HEK293 (cell line): ENCODE data around the gene ARHGAP42.

Source experiments
- CTCF ChIA-PET: fragments of 350-600 bp; formaldehyde crosslinking; extraction: SDS; loops from one replicate; lab custom pipeline; 2021; ENCODE audit warnings: antibody characterized with exemption; lab: Yijun Ruan, JAX
- POLR2A ChIA-PET: fragments of 300-600 bp; formaldehyde crosslinking; extraction: SDS; loops from one replicate; lab custom pipeline; 2020; ENCODE audit warnings: antibody characterized with exemption, inconsistent platforms; lab: Yijun Ruan, JAX
- H3K27ac ChIP-seq: fragments of 200-500 bp; sonication (Bioruptor generic); 2 replicates; pipeline ENCODE4 v1.5.1; 2014; ENCODE audit warnings: low read depth, low read length, control low read depth, inconsistent platforms; ENCODE audit errors: extremely low read depth
- H3K36me3 ChIP-seq, 2 experiments: fragments of 200-500 bp in 1 of 2; sonication (Bioruptor generic) in 1 of 2; 1 replicate in 1 of 2; 2 replicates in 1 of 2; pipeline ENCODE4 v1.5.1; 2014 to 2017; ENCODE audit warnings: inconsistent platforms in 2 of 2, low read length in 2 of 2; ENCODE audit not compliant: control insufficient read depth in 2 of 2, insufficient read depth in 1 of 2
- H3K4me1 ChIP-seq: fragments of 200-500 bp; sonication (Bioruptor generic); 2 replicates; pipeline ENCODE4 v1.5.1; 2014; ENCODE audit warnings: mild to moderate bottlenecking, low read length, inconsistent platforms; ENCODE audit not compliant: control insufficient read depth, insufficient read depth
- H3K4me3 ChIP-seq: 2 replicates; pipeline ENCODE4 v1.5.1; 2011; ENCODE audit warnings: low read depth, mild to moderate bottlenecking, control low read depth, low read length, moderate library complexity
- H3K9me3 ChIP-seq: fragments of 200-500 bp; sonication (Bioruptor generic); 2 replicates; pipeline ENCODE4 v1.5.1; 2014; ENCODE audit warnings: low read depth, low read length, inconsistent platforms; ENCODE audit not compliant: control insufficient read depth, insufficient read depth
- ATF2 ChIP-seq: fragments of 450-650 bp; formaldehyde crosslinking; IDR thresholded peaks from 2 replicates; pipeline ENCODE4 v1.5.1; 2016; ENCODE audit warnings: missing biosample characterization, missing genetic modification characterization, low read depth
- EGR2 ChIP-seq: fragments of 450-650 bp; formaldehyde crosslinking; IDR thresholded peaks from 2 replicates; pipeline ENCODE4 v1.5.1; 2016; ENCODE audit warnings: low read depth, missing biosample characterization, missing genetic modification characterization
- KLF9 ChIP-seq: fragments of 450-650 bp; formaldehyde crosslinking; IDR thresholded peaks from 2 replicates; pipeline ENCODE4 v1.5.1; 2016; ENCODE audit warnings: missing biosample characterization, missing genetic modification characterization, low read depth
- OSR2 ChIP-seq: fragments of 450-650 bp; formaldehyde crosslinking; IDR thresholded peaks from 2 replicates; pipeline ENCODE4 v1.5.1; 2016; ENCODE audit warnings: missing biosample characterization, missing genetic modification characterization
- PRDM6 ChIP-seq: fragments of 450-650 bp; formaldehyde crosslinking; IDR thresholded peaks from 2 replicates; pipeline ENCODE4 v1.5.1; 2017; ENCODE audit warnings: missing biosample characterization, missing genetic modification characterization
- YY1 ChIP-seq: fragments of 450-650 bp; formaldehyde crosslinking; IDR thresholded peaks from 2 replicates; pipeline ENCODE4 v1.5.1; 2018; ENCODE audit warnings: missing biosample characterization, missing genetic modification characterization
- ZBTB21 ChIP-seq: fragments of 450-650 bp; formaldehyde crosslinking; IDR thresholded peaks from 2 replicates; pipeline ENCODE4 v1.5.1; 2017; ENCODE audit warnings: missing biosample characterization, missing genetic modification characterization
- ZBTB8A ChIP-seq: fragments of 450-650 bp; formaldehyde crosslinking; IDR thresholded peaks from 2 replicates; pipeline ENCODE4 v1.5.1; 2016; ENCODE audit warnings: missing biosample characterization, missing genetic modification characterization
- ZFP37 ChIP-seq: fragments of 450-650 bp; formaldehyde crosslinking; IDR thresholded peaks from 2 replicates; pipeline ENCODE4 v1.5.1; 2016; ENCODE audit warnings: missing biosample characterization, missing genetic modification characterization
- ZNF112 ChIP-seq: fragments of 450-650 bp; formaldehyde crosslinking; IDR thresholded peaks from 2 replicates; pipeline ENCODE4 v1.5.0; 2017; ENCODE audit warnings: missing biosample characterization, missing genetic modification characterization
- ZNF121 ChIP-seq: fragments of 450-650 bp; formaldehyde crosslinking; IDR thresholded peaks from 2 replicates; pipeline ENCODE4 v1.5.1; 2016; ENCODE audit warnings: missing biosample characterization, missing genetic modification characterization
- ZNF132 ChIP-seq: fragments of 450-650 bp; formaldehyde crosslinking; IDR thresholded peaks from 2 replicates; pipeline ENCODE4 v1.5.1; 2017; ENCODE audit warnings: missing biosample characterization, missing genetic modification characterization, borderline replicate concordance
- ZNF174 ChIP-seq: fragments of 450-650 bp; formaldehyde crosslinking; IDR thresholded peaks from 2 replicates; pipeline ENCODE4 v1.5.0; 2017; ENCODE audit warnings: missing biosample characterization, mild to moderate bottlenecking, missing genetic modification characterization
- ZNF302 ChIP-seq: fragments of 450-650 bp; formaldehyde crosslinking; IDR thresholded peaks from 2 replicates; pipeline ENCODE4 v1.5.1; 2016; ENCODE audit warnings: missing biosample characterization, missing genetic modification characterization, low read depth
- ZNF394 ChIP-seq: fragments of 450-650 bp; formaldehyde crosslinking; IDR thresholded peaks from 2 replicates; pipeline ENCODE4 v1.5.1; 2016; ENCODE audit warnings: missing biosample characterization, missing genetic modification characterization, mild to moderate bottlenecking, moderate library complexity, borderline replicate concordance
- ZNF426 ChIP-seq: fragments of 450-650 bp; formaldehyde crosslinking; IDR thresholded peaks from 2 replicates; pipeline ENCODE4 v1.5.1; 2017; ENCODE audit warnings: missing biosample characterization, missing genetic modification characterization, mild to moderate bottlenecking, inconsistent platforms, moderate library complexity
- ZNF488 ChIP-seq: fragments of 450-650 bp; formaldehyde crosslinking; IDR thresholded peaks from 2 replicates; pipeline ENCODE4 v1.5.1; 2016; ENCODE audit warnings: missing biosample characterization, missing genetic modification characterization
- ZNF561 ChIP-seq: fragments of 450-650 bp; IDR thresholded peaks from 2 replicates; pipeline ENCODE4 v1.5.1; 2018; ENCODE audit warnings: missing biosample characterization, missing genetic modification characterization, borderline replicate concordance
- ZNF585B ChIP-seq: fragments of 450-650 bp; formaldehyde crosslinking; IDR thresholded peaks from 2 replicates; pipeline ENCODE4 v1.5.1; 2016; ENCODE audit warnings: missing biosample characterization, missing genetic modification characterization
- ZNF596 ChIP-seq: fragments of 450-650 bp; IDR thresholded peaks from 2 replicates; pipeline ENCODE4 v1.5.0; 2018; ENCODE audit warnings: missing biosample characterization, mild to moderate bottlenecking, missing genetic modification characterization, moderate library complexity
- ZNF600 ChIP-seq: fragments of 450-650 bp; formaldehyde crosslinking; IDR thresholded peaks from 2 replicates; pipeline ENCODE4 v1.5.1; 2016; ENCODE audit warnings: missing biosample characterization, missing genetic modification characterization
- ZNF701 ChIP-seq: fragments of 450-650 bp; formaldehyde crosslinking; IDR thresholded peaks from 2 replicates; pipeline ENCODE4 v1.5.1; 2016; ENCODE audit warnings: missing biosample characterization, missing genetic modification characterization
- ZSCAN30 ChIP-seq: fragments of 450-650 bp; IDR thresholded peaks from 2 replicates; pipeline ENCODE4 v1.5.1; 2018; ENCODE audit warnings: missing biosample characterization, mild to moderate bottlenecking, missing genetic modification characterization, moderate library complexity
- TF ChIP-seq, protein P1 (sequence below): fragments of 450-650 bp; formaldehyde crosslinking; optimal IDR thresholded peaks from 2 replicates; pipeline ENCODE3; 2016; ENCODE audit warnings: missing biosample characterization, mild to moderate bottlenecking, missing genetic modification characterization
- TF ChIP-seq, protein P2 (sequence below): fragments of 450-650 bp; formaldehyde crosslinking; IDR thresholded peaks from 2 replicates; pipeline ENCODE4 v1.5.1; 2017; ENCODE audit warnings: missing biosample characterization, missing genetic modification characterization

ARHGAP42 gene

GRCh38 chr11:100830274-100830673, 143.2 kb downstream of the ARHGAP42 start (continued):
- TF ChIP-seq, protein P1, sequence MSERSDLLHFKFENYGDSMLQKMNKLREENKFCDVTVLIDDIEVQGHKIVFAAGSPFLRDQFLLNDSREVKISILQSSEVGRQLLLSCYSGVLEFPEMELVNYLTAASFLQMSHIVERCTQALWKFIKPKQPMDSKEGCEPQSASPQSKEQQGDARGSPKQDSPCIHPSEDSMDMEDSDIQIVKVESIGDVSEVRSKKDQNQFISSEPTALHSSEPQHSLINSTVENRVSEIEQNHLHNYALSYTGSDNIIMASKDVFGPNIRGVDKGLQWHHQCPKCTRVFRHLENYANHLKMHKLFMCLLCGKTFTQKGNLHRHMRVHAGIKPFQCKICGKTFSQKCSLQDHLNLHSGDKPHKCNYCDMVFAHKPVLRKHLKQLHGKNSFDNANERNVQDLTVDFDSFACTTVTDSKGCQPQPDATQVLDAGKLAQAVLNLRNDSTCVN (tag by site-specific recombination) = no peak
- TF ChIP-seq ZNF561 (tag by site-specific recombination) (no peak), ZNF394 (no peak), ZNF112 (tag by site-specific recombination) (no peak)

DNA sequence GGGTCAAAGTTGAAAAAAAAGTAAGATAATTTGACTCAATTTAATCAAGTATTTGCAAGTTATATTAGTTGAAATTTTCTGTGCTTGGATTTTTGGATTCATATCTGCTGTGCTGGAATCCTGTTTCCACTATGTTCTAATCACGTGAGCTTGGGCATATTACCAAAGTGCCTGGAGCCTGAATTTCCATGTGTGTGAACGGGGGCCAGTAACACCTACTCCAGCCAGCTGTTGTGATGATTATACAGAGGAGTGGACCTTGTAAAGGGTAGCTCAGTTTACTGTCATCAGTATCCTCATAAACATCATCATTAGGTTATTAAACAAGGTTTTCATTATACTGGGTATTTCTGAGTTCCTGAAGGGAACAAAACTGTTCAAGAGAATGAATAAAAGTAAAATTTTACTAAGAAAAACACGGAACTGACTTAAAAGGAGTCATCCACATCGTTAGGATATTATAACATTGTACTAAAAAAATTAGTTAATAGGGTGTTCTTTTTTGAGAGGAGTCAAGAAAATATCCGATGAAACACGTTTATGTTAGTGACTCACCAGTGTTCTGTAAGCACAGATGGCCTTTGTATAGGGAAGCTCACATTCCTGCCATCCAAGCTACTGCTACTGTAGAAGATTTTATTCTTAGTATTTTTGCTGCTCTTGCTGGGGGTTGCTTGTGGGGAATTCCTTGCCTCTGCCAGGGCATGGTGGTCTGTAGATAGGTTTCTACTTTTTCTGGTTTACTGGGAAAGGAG, 144.1 kb downstream of the ARHGAP42 start:
- Histone ChIP-seq H3K9me3 (no peaks in the 10 kb centered on the region), H3K36me3 (no peaks in the 10 kb centered on the region), H3K4me3 (no peak overlapping the region), H3K4me1 (peaks cover 8% of the 10 kb centered on the region), H3K27ac (no peak overlapping the region)
- POLR2A ChIA-PET = interaction anchor here (1.6 kb wide), 1 partner anchor 18 kb away, joined by 4 read pairs; no protein-coding TSS in a partner anchor
- TF ChIP-seq ZNF426 (tag by site-specific recombination) (no peak), OSR2 (tag by site-specific recombination) (peak; percentile 82), ZNF174 (tag by site-specific recombination) (no peak), ZNF701 (tag by site-specific recombination) (no peak), ZNF394 (no peak), PRDM6 (tag by site-specific recombination) (0 out of 2 replicates have a peak, but pooled peaks have one; percentile 9), KLF9 (tag by site-specific recombination) (no peak), ZNF596 (no peak)
- CTCF ChIA-PET = interaction anchor here (0.6 to 1.9 kb wide), 6 partner anchors 11 to 143 kb away, joined by 3 to 7 read pairs (median 4); no protein-coding TSS in a partner anchor

GRCh38 chr11:100831929-100832494, 144.9 kb downstream of the ARHGAP42 start:
- Histone ChIP-seq H3K36me3 (no peaks in the 10 kb centered on the region), H3K4me1 (peaks cover 8% of the 10 kb centered on the region), H3K4me3 (no peak overlapping the region), H3K27ac (no peak overlapping the region), H3K9me3 (no peaks in the 10 kb centered on the region)
- TF ChIP-seq ATF2 (tag by site-specific recombination) (no peak), ZBTB21 (tag by site-specific recombination) (no peak), ZSCAN30 (tag by site-specific recombination) (no peak), ZNF585B (tag by site-specific recombination) (no peak), ZNF600 (tag by site-specific recombination) (no peak), YY1 (tag by site-specific recombination) (no peak), KLF9 (tag by site-specific recombination) (no peak), EGR2 (no peak), ZNF121 (tag by site-specific recombination) (no peak), ZNF488 (no peak), ZBTB8A (tag by site-specific recombination) (no peak), ZNF132 (tag by site-specific recombination) (no peak), ZNF302 (tag by site-specific recombination) (no peak), ZFP37 (tag by site-specific recombination) (no peak)
- TF ChIP-seq, protein P2, sequence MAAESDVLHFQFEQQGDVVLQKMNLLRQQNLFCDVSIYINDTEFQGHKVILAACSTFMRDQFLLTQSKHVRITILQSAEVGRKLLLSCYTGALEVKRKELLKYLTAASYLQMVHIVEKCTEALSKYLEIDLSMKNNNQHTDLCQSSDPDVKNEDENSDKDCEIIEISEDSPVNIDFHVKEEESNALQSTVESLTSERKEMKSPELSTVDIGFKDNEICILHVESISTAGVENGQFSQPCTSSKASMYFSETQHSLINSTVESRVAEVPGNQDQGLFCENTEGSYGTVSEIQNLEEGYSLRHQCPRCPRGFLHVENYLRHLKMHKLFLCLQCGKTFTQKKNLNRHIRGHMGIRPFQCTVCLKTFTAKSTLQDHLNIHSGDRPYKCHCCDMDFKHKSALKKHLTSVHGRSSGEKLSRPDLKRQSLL (tag by site-specific recombination) = no peak
- ChIA-PET CTCF (interaction anchor here (1.3 to 1.5 kb wide), 2 partner anchors 29 to 149 kb away, joined by 3 to 5 read pairs; no protein-coding TSS in a partner anchor), POLR2A (no interaction called here)
